HG03558 (cell line): Measurements from ENCODE around the gene LSAMP.

Experiments
- ATAC-seq: cut with Tn5 transposase; IDR thresholded peaks from one replicate; pipeline ENCODE4 v1.9.1; 2021; ENCODE audit warnings: moderate number of reproducible peaks; ENCODE audit not compliant: unreplicated experiment; ENCODE audit errors: extremely low read depth

The LSAMP gene

GRCh38 chr3:116301422-116301821 is 143.9 kb downstream of the LSAMP start:
- ATAC-seq, result no peak

GRCh38 chr3:116300226-116300625 is 145.1 kb downstream of the LSAMP start:
- ATAC-seq, result no peak

GRCh38 chr3:116299646-116300081 is 145.6 kb downstream of the LSAMP start:
- peak; percentile 52 for ATAC-seq

GRCh38 chr3:116298151-116298550 is 147.1 kb downstream of the LSAMP start:
- no peak for ATAC-seq

- ATAC-seq, result no peak
These were observed 154.1 kb downstream of the LSAMP start for GRCh38 chr3:116291141-116291540.

GRCh38 chr3:116288485-116288884 is 156.8 kb downstream of the LSAMP start:
- no peak for ATAC-seq

GRCh38 chr3:116285781-116286421 is 159.4 kb downstream of the LSAMP start:
- no peak for ATAC-seq

GRCh38 chr3:116281313-116282143 is 163.8 kb downstream of the LSAMP start:
- ATAC-seq, result peak; percentile 63

- no peak for ATAC-seq
These were observed 165.1 kb downstream of the LSAMP start for GRCh38 chr3:116280130-116280740.

- no peak for ATAC-seq
These were observed 168.6 kb downstream of the LSAMP start for GRCh38 chr3:116276675-116277074.

GRCh38 chr3:116270056-116270455 is 175.2 kb downstream of the LSAMP start:
- ATAC-seq, result no peak

GRCh38 chr3:116267116-116267515 is 178.2 kb downstream of the LSAMP start:
- no peak for ATAC-seq

GRCh38 chr3:116265976-116266584 is 179.2 kb downstream of the LSAMP start:
- no peak for ATAC-seq

- no peak for ATAC-seq
These were observed 180.0 kb downstream of the LSAMP start for GRCh38 chr3:116265320-116265695.

- no peak for ATAC-seq
These were observed 180.6 kb downstream of the LSAMP start for GRCh38 chr3:116264546-116265319.

- no peak for ATAC-seq
These were observed 181.3 kb downstream of the LSAMP start for GRCh38 chr3:116263842-116264545.

GRCh38 chr3:116260491-116260890 is 184.8 kb downstream of the LSAMP start:
- ATAC-seq, result no peak

- ATAC-seq, result no peak
These were observed 185.3 kb downstream of the LSAMP start for GRCh38 chr3:116259984-116260383.

- ATAC-seq, result no peak
These were observed 188.3 kb downstream of the LSAMP start for GRCh38 chr3:116256843-116257485.
